Stimulated activated CD8-positive, alpha-beta memory T cell treated with anti-CD3 and anti-CD28 coated beads, Interleukin-15, amount 100 ng/mL, for 48 hours (primary cell): ENCODE measurements around the gene MBP.
"Not testable (repeated sequence)": the region's sequence is repeated elsewhere in the genome, so short reads cannot be mapped to it uniquely, and the experiment has no call there.

Experiments
- DNase-seq, 2 donors: peaks; one replicate each; pipeline ENCODE4 v3.0.0-alpha.2; 2020; ENCODE audit warnings: low read depth in 2 of 2

MBP gene

GRCh38 chr18:76944346-76944745, 188.2 kb downstream of the MBP start:
- DNase-seq = not testable (repeated sequence)

- DNase-seq = no peak
These were observed 188.8 kb downstream of the MBP start for GRCh38 chr18:76943542-76944339.

DNA sequence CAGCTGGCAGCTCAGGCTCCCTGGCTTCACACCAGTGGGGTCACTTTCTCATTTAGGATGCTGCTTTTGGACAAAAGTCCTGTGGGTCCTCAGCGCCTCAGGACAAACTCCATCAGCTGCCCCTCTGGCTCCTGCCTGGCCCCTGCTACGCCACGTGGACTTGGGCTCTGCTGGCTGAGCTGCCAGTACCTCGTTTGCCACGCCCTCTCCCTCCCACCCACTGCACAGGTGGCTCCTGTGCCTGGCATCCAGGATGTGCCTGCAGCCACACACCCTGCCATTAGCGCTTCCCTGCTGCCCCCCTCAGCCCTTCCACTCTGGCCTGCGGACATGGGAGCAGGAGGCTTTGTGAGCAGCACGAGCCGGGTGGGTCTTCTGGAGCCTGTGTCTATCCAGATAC, 191.3 kb downstream of the MBP start:
- DNase-seq = no peak

DNA sequence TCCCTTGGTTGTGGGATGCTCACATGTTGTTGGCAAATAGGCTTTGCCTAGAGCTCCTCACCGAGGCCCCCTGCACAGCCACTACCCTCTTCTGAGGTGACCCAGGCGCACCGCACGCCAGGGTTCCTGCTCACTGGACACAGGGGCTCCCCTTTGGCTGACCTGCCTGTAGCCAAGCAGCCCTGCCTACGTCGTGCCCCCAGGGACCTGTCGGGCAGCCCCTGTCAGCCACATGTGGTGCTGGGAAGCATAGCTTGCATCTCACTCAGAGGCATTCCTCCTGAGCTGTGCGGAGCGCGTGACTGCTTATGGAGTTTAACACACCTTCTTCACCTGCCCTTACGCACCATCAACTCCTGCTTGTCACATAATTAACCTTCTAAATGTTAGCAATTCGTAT, 194.0 kb downstream of the MBP start:
- DNase-seq = no peak

- DNase-seq = no peak
These were observed 195.0 kb downstream of the MBP start for GRCh38 chr18:76937597-76937996.

- no peak for DNase-seq
These were observed 195.7 kb downstream of the MBP start for GRCh38 chr18:76936877-76937276.

GRCh38 chr18:76935722-76936337, 196.8 kb downstream of the MBP start:
- no peak for DNase-seq

DNA sequence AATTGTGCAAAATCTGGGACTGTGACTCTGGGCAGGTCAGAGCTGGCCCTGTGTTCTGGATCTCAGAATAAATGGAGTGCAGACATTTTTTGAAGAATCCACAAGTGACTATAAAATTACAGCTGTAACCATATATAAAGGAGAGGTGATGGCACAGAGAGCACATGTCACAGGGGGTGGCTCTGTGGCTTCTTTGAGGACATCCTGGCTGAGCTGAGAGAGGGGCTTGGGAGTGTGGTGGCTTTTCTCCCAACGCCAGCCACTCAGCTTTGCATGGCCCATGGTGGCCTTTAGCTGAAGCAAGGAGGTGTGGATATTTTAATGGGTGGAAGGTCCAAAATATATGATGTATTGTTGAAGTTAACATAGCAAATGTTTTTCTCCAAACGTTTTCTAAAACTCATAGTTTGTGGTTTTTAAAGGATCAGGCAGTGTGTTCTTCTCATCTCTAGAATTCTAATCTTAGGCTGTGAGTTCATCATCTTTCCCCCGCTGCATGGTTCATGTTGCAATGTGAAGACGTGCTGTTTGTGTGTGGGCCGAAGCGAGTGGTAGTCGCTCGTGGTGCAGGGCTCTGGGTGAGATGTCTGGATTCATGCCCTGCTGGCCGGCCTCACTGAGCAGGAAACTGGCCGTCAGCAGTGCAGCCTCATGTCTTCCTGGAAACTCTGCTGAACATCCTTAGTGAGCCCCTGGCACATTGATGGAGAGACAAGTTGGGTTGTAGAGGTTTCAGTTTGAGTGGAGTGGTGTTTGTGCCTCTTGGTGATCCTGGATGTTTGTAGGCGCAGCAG, 200.4 kb downstream of the MBP start:
- no peak for DNase-seq

DNA sequence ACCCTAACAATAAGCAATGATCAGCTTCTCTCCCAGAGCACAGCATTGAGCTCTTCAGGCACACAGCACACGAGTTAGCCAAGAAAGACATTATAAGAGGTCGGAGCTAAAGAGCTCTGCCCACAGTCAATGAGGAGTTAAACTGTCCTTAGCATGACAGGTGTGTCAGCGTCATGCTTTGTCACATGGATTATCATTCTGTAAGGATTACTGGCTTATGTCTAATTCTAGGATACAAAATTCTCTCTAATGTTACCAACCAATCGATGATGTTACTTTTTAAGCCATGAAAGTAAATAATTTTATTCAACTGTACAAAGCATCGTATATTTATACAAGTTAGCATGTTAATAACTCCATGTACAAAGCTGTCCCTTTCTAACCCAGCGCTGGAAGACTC, 201.4 kb downstream of the MBP start:
- no peak for DNase-seq
